Measurements from ENCODE around the gene SMYD3. TPM values are rescaled to one million over a fixed set of nuclear protein-coding genes. Genes with fewer than 3 reads are reported as not detected.

SMYD3 gene
- total RNA-seq, 1 experiment from 2014 or later: 29.6 TPM

GRCh38 chr1:245721488-245721887 is 785.6 kb downstream of the SMYD3 start:
- Histone ChIP-seq H3K36me3 (ENCODE audit: low read depth) (no peaks in the 10 kb centered on the region), H4K20me1 (ENCODE audit: insufficient read depth) (no peaks in the 10 kb centered on the region), H3K4me2 (no peak overlapping the region), H3K27ac (no peak overlapping the region), H3K27me3 (ENCODE audit: insufficient read depth, low read depth) (no peaks in the 10 kb centered on the region), H3K4me3 (no peak overlapping the region), H2AFZ (no peak overlapping the region), H3K9me3 (ENCODE audit: insufficient read depth, low read depth) (no peaks in the 10 kb centered on the region), H3K9me2 (ENCODE audit: insufficient read depth) (no peaks in the 10 kb centered on the region), H3K4me1 (replicated peaks; ENCODE audit: insufficient read depth) (no peaks in the 10 kb centered on the region), H3K79me2 (ENCODE audit: low read depth) (no peaks in the 10 kb centered on the region), H3F3A (ENCODE audit: insufficient read depth, low read depth) (no peaks in the 10 kb centered on the region)
- CTCF ChIA-PET: no interaction called here
- DNase-seq: no peak
- TF ChIP-seq CTCF (conservative IDR thresholded peaks at IDR 0.05) (no peak), EZH2 (IDR thresholded peaks at IDR 0.05; ENCODE audit: low read depth) (no peak)
- no TSS peak for BruUV-seq (replicated peaks)
- POLR2A ChIA-PET (ENCODE audit: unreplicated experiment): no interaction called here
- intact Hi-C loops (cut with micrococcal nuclease; ENCODE audit: unreplicated experiment): no loop called here

- Histone ChIP-seq H3K4me1 (replicated peaks; ENCODE audit: insufficient read depth) (no peaks in the 10 kb centered on the region), H3K27ac (no peak overlapping the region), H3K27me3 (ENCODE audit: insufficient read depth, low read depth) (peaks cover 11% of the 10 kb centered on the region; the same call in 1 of the 2 replicates), H4K20me1 (ENCODE audit: insufficient read depth) (no peaks in the 10 kb centered on the region), H3K9me2 (ENCODE audit: insufficient read depth) (no peaks in the 10 kb centered on the region), H3K4me3 (no peak overlapping the region), H3K79me2 (ENCODE audit: low read depth) (no peaks in the 10 kb centered on the region), H3K4me2 (no peak overlapping the region), H3K36me3 (ENCODE audit: low read depth) (no peaks in the 10 kb centered on the region), H3F3A (ENCODE audit: insufficient read depth, low read depth) (no peaks in the 10 kb centered on the region), H2AFZ (no peak overlapping the region), H3K9me3 (ENCODE audit: insufficient read depth, low read depth) (no peaks in the 10 kb centered on the region)
- POLR2A ChIA-PET (ENCODE audit: unreplicated experiment): no interaction called here
- DNase-seq: no peak
- no TSS peak for BruUV-seq (replicated peaks)
- intact Hi-C loops (cut with micrococcal nuclease; ENCODE audit: unreplicated experiment): no loop called here
- TF ChIP-seq EZH2 (IDR thresholded peaks at IDR 0.05; ENCODE audit: low read depth): no peak
- no peak for TF ChIP-seq CTCF (conservative IDR thresholded peaks at IDR 0.05)
- CTCF ChIA-PET: no interaction called here
Observed at GRCh38 chr1:245718951-245719350, 788.1 kb downstream of the SMYD3 start.

GRCh38 chr1:245718123-245718522 is 789.0 kb downstream of the SMYD3 start:
- Histone ChIP-seq H2AFZ (no peak overlapping the region), H3K4me3 (no peak overlapping the region), H4K20me1 (ENCODE audit: insufficient read depth) (no peaks in the 10 kb centered on the region), H3K79me2 (ENCODE audit: low read depth) (no peaks in the 10 kb centered on the region), H3F3A (ENCODE audit: insufficient read depth, low read depth) (no peaks in the 10 kb centered on the region), H3K4me1 (replicated peaks; ENCODE audit: insufficient read depth) (no peaks in the 10 kb centered on the region), H3K4me2 (no peak overlapping the region), H3K27me3 (ENCODE audit: insufficient read depth, low read depth) (peaks cover 11% of the 10 kb centered on the region; the same call in 1 of the 2 replicates), H3K9me2 (ENCODE audit: insufficient read depth) (no peaks in the 10 kb centered on the region), H3K9me3 (ENCODE audit: insufficient read depth, low read depth) (no peaks in the 10 kb centered on the region), H3K27ac (no peak overlapping the region), H3K36me3 (ENCODE audit: low read depth) (no peaks in the 10 kb centered on the region)
- no peak for TF ChIP-seq CTCF (conservative IDR thresholded peaks at IDR 0.05)
- TF ChIP-seq EZH2 (IDR thresholded peaks at IDR 0.05; ENCODE audit: low read depth): no peak
- intact Hi-C loops (cut with micrococcal nuclease; ENCODE audit: unreplicated experiment): no loop called here
- ChIA-PET CTCF (no interaction called here), POLR2A (ENCODE audit: unreplicated experiment) (no interaction called here)
- no peak for DNase-seq
- BruUV-seq (replicated peaks): no TSS peak
